Activated naive CD4-positive, alpha-beta T cell treated with anti-CD3 and anti-CD28 coated beads, Interleukin-2, amount 10 ng/mL, durations not matched to agents 7 days and 5 days (primary cell): ENCODE results near the gene SERTM1.

Experiments used
- CTCF ChIA-PET: fragments of 350-600 bp; sonication (Branson Sonifier 250); formaldehyde crosslinking; loops from one replicate; lab custom pipeline; 2021; ENCODE audit warnings: antibody characterized with exemption; lab: Charles Lee
- DNase-seq: peaks from one replicate; pipeline ENCODE4 v3.0.0-alpha.2; 2020
- H3K27ac Mint-ChIP-seq: one replicate; pipeline ENCODE4 v1.8.0; 2021; ENCODE audit warnings: mild to moderate bottlenecking, moderate library complexity, mixed read lengths
- H3K27me3 Mint-ChIP-seq: one replicate; pipeline ENCODE4 v1.8.0; 2021; ENCODE audit warnings: mild to moderate bottlenecking, mixed read lengths
- H3K36me3 Mint-ChIP-seq: one replicate; pipeline ENCODE4 v1.8.0; 2021; ENCODE audit warnings: mixed read lengths
- H3K4me1 Mint-ChIP-seq: one replicate; pipeline ENCODE4 v1.8.0; 2021; ENCODE audit warnings: mixed read lengths
- H3K4me3 Mint-ChIP-seq: one replicate; pipeline ENCODE4 v1.8.0; 2021; ENCODE audit warnings: mild to moderate bottlenecking, moderate library complexity, mixed read lengths
- H3K9me3 Mint-ChIP-seq: one replicate; pipeline ENCODE4 v1.8.0; 2021; ENCODE audit warnings: mixed read lengths

SERTM1 gene

GRCh38 chr13:36681894-36682624, 8.2 kb downstream of the SERTM1 start:
- Mint-ChIP-seq H3K27ac (no peak overlapping the region), H3K36me3 (no peaks in the 10 kb centered on the region), H3K9me3 (no peaks in the 10 kb centered on the region), H3K4me1 (no peaks in the 10 kb centered on the region), H3K27me3 (no peaks in the 10 kb centered on the region), H3K4me3 (no peak overlapping the region)
- CTCF ChIA-PET, result no interaction called here
- DNase-seq, result no peak

GRCh38 chr13:36683701-36684100, 9.9 kb downstream of the SERTM1 start:
- Mint-ChIP-seq H3K4me3 (no peak overlapping the region), H3K4me1 (no peaks in the 10 kb centered on the region), H3K36me3 (no peaks in the 10 kb centered on the region), H3K27me3 (no peaks in the 10 kb centered on the region), H3K27ac (no peak overlapping the region), H3K9me3 (no peaks in the 10 kb centered on the region)
- no peak for DNase-seq
- CTCF ChIA-PET, result no interaction called here

DNA sequence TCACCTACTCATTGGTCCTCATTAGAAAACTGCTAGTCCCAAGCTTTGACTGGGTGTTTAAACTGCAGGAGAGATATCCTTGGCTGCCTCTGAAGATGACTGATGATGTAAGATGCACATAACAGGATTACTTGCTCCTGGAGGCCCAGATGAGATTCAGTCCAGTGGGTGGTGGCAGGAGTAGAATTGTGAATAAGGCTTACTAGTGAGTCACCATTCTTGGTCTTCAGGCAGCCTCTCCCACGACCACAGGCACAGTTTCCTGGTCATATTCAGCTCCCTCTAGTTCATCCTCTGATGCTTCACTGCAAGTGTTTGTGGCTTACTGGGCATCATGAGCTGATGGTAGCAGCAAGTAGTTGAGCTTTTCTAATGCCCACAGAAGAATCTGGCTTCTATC, 12.1 kb downstream of the SERTM1 start:
- Mint-ChIP-seq H3K9me3 (no peaks in the 10 kb centered on the region), H3K27ac (no peak overlapping the region), H3K36me3 (no peaks in the 10 kb centered on the region), H3K4me1 (no peaks in the 10 kb centered on the region), H3K27me3 (no peaks in the 10 kb centered on the region), H3K4me3 (no peak overlapping the region)
- DNase-seq, result no peak
- CTCF ChIA-PET, result no interaction called here

DNA sequence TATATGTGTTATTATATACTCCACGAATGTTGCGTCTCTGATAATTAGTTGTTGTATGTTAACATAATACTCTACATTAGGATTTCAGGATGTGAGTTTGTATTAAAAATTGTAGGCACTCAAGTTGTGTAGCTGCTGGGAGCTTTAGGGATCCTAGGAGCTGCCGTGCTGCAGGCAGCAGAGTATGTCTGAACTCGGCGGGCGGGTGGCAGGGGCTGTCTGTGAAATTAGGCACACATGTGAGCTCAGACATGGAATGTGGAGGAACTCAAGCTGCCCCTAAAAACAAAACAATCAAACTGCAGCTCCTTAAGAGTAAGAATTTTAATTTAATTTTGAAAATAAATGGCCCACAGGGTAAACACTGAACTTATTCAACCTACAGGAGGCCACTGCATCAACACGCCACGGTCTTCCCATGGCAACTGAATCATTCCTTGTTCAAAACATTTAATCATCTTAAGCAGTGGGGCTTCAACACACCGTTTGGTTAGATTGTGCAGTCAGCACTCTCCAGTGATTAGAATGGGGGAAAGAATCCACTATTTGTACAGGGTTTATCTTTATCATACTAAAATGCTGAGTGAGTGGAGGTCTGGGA, 22.7 kb downstream of the SERTM1 start:
- Mint-ChIP-seq H3K9me3 (peaks cover 1% of the 10 kb centered on the region), H3K4me1 (no peaks in the 10 kb centered on the region), H3K36me3 (no peaks in the 10 kb centered on the region), H3K27ac (no peak overlapping the region), H3K27me3 (peaks cover 9% of the 10 kb centered on the region), H3K4me3 (no peak overlapping the region)
- no peak for DNase-seq
- CTCF ChIA-PET, result no interaction called here

DNA sequence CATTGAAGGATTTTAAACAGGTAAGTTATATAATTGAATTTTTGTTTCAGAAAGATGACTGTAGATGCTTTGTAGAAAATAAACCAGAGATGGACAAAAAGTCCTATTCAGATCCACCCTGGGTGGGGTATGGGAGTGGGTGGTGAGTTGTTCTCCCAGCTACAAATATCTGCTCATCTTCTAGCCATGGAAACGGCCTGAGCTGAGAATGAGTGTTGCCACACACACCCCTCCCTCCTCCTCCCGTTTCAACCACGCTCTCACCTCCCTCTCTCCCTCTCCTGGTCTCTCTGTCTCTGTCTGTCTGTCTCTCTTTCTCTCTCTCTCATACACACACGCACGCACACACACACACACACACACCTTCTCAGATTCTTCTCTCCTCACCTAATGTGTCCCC, 26.4 kb downstream of the SERTM1 start:
- Mint-ChIP-seq H3K27ac (no peak overlapping the region), H3K4me3 (no peak overlapping the region), H3K27me3 (peaks cover 6% of the 10 kb centered on the region), H3K36me3 (no peaks in the 10 kb centered on the region), H3K9me3 (peaks cover 1% of the 10 kb centered on the region), H3K4me1 (no peaks in the 10 kb centered on the region)
- CTCF ChIA-PET, result no interaction called here
- no peak for DNase-seq

DNA sequence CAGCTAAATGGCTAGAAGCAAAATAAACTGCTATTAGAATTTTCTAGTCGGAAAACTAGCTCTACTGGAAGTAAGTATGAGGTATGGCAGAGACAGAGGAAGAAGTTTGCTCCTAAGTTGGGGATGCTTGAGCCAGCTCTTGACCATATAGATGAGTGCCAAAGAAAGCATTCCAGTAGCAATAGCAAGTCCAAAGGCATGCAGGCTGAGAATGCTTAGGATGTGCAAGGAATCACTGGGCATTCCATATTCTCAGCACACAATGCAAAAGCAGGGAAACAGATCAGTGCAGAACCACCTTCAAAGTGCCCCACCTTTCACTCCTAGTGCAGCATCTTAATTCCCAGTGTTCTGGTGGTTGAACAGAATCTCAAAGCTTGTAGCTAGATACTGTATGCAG, 32.9 kb downstream of the SERTM1 start:
- no peak for DNase-seq
- Mint-ChIP-seq H3K4me1 (no peaks in the 10 kb centered on the region), H3K9me3 (no peaks in the 10 kb centered on the region), H3K36me3 (no peaks in the 10 kb centered on the region), H3K27ac (no peak overlapping the region), H3K4me3 (no peak overlapping the region), H3K27me3 (no peaks in the 10 kb centered on the region)
- CTCF ChIA-PET, result no interaction called here

- no peak overlapping the region for H3K27ac Mint-ChIP-seq
- H3K4me1 Mint-ChIP-seq, result no peaks in the 10 kb centered on the region
- H3K27me3 Mint-ChIP-seq, result no peaks in the 10 kb centered on the region
- H3K9me3 Mint-ChIP-seq, result no peaks in the 10 kb centered on the region
- DNase-seq, result no peak
- no peaks in the 10 kb centered on the region for H3K36me3 Mint-ChIP-seq
- CTCF ChIA-PET, result no interaction called here
- H3K4me3 Mint-ChIP-seq, result no peak overlapping the region
Observed at GRCh38 chr13:36709136-36709890, 35.5 kb downstream of the SERTM1 start.

DNA sequence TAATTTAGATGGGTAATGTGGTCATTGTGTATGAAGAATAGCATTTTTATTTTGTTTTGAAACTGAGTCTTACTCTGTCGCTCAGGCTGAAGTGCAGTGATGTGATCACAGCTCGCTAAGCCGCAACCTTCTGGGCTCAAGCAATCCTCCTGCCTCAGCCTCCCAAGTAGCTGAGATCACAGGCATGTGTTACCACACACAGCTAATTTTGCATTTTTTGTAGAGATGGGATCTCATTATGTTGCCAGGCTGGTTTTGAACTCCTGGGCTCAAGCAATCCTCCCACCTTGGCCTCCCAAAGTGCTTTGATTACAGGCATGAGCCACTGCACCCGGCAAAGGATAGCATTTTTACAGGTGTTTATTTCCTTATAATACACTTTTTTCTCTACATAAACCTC, 36.6 kb downstream of the SERTM1 start:
- DNase-seq, result no peak
- Mint-ChIP-seq H3K4me1 (no peaks in the 10 kb centered on the region), H3K27me3 (no peaks in the 10 kb centered on the region), H3K4me3 (no peak overlapping the region), H3K27ac (no peak overlapping the region), H3K9me3 (no peaks in the 10 kb centered on the region), H3K36me3 (no peaks in the 10 kb centered on the region)
- CTCF ChIA-PET, result no interaction called here

GRCh38 chr13:36712290-36712689, 38.5 kb downstream of the SERTM1 start:
- no peak for DNase-seq
- Mint-ChIP-seq H3K27ac (no peak overlapping the region), H3K4me3 (no peak overlapping the region), H3K36me3 (no peaks in the 10 kb centered on the region), H3K4me1 (no peaks in the 10 kb centered on the region), H3K27me3 (peaks cover 4% of the 10 kb centered on the region), H3K9me3 (no peaks in the 10 kb centered on the region)
- CTCF ChIA-PET, result no interaction called here

GRCh38 chr13:36712770-36713169, 39.0 kb downstream of the SERTM1 start:
- Mint-ChIP-seq H3K9me3 (no peaks in the 10 kb centered on the region), H3K36me3 (no peaks in the 10 kb centered on the region), H3K27me3 (peaks cover 4% of the 10 kb centered on the region), H3K4me1 (no peaks in the 10 kb centered on the region), H3K27ac (no peak overlapping the region), H3K4me3 (no peak overlapping the region)
- DNase-seq, result no peak
- CTCF ChIA-PET, result no interaction called here

- Mint-ChIP-seq H3K36me3 (no peaks in the 10 kb centered on the region), H3K9me3 (no peaks in the 10 kb centered on the region), H3K27me3 (peaks cover 4% of the 10 kb centered on the region), H3K4me3 (no peak overlapping the region), H3K4me1 (no peaks in the 10 kb centered on the region), H3K27ac (no peak overlapping the region)
- DNase-seq, result no peak
- CTCF ChIA-PET, result no interaction called here
Observed at GRCh38 chr13:36713887-36714286, 40.1 kb downstream of the SERTM1 start.

- H3K36me3 Mint-ChIP-seq, result no peaks in the 10 kb centered on the region
- H3K27ac Mint-ChIP-seq, result no peak overlapping the region
- H3K4me1 Mint-ChIP-seq, result no peaks in the 10 kb centered on the region
- H3K4me3 Mint-ChIP-seq, result no peak overlapping the region
- CTCF ChIA-PET, result no interaction called here
- no peak for DNase-seq
- H3K27me3 Mint-ChIP-seq, result peaks cover 4% of the 10 kb centered on the region
- H3K9me3 Mint-ChIP-seq, result no peaks in the 10 kb centered on the region
Observed at GRCh38 chr13:36715841-36716240, 42.0 kb downstream of the SERTM1 start.

DNA sequence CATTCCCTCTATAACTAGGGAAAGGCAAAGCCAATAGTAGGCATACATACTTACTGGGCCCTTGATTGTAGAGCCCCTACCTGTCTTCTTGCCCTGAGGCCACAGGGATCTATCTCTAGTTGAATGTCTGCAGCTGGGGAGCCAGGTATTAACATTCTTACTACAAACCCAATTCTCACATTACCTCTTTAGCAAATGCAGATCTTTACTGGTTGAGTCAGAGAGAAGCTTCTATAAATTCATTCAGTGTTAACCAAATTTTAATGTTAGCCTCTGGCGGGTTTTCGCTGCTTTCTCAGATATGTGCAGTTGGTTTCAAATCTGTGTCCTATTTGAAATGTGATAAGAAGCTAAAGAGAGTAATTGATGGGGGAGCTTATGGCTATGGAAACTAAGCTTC, 43.2 kb downstream of the SERTM1 start:
- no peak for DNase-seq
- Mint-ChIP-seq H3K27ac (no peak overlapping the region), H3K4me1 (no peaks in the 10 kb centered on the region), H3K27me3 (peaks cover 4% of the 10 kb centered on the region), H3K36me3 (no peaks in the 10 kb centered on the region), H3K4me3 (no peak overlapping the region), H3K9me3 (no peaks in the 10 kb centered on the region)
- CTCF ChIA-PET, result interaction anchor here (0.9 to 1.1 kb wide), 2 partner anchors 8 to 13 kb away, joined by 3 read pairs; no protein-coding TSS in a partner anchor

- Mint-ChIP-seq H3K4me1 (no peaks in the 10 kb centered on the region), H3K9me3 (no peaks in the 10 kb centered on the region), H3K36me3 (no peaks in the 10 kb centered on the region), H3K27me3 (peaks cover 4% of the 10 kb centered on the region), H3K4me3 (no peak overlapping the region), H3K27ac (no peak overlapping the region)
- DNase-seq, result no peak
- CTCF ChIA-PET, result no interaction called here
Observed at GRCh38 chr13:36717966-36718545, 44.2 kb downstream of the SERTM1 start.
